ENCODE results near the gene SCMH1.
"Not testable (repeated sequence)": the region's sequence is repeated elsewhere in the genome, so short reads cannot be mapped to it uniquely, and the experiment has no call there.

SCMH1 gene

DNA sequence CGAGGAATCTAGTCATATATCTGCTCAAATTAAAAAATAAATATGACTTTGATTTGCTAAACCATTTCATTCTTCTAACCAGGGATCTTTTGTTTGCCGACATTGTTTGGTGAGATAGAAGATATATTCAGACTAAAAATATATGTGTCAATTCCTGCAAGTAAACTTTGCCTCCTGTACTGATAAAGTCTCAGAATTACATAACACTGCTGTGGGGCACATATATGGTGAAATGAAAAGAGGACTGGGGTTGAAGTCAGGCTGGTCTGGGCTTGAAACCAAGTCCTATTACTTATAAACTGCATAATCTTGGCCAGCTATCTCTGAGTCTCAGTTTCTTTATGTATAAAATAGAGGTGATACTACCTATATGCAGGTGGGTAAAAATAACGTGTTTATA lies 9.8 kb downstream of the SCMH1 start:
- H3K4me3 ChIP-seq (ENCODE audit: low read length): no peak overlapping the region
- H3K27ac ChIP-seq (ENCODE audit: low read length): no peak overlapping the region
- no peaks in the 10 kb centered on the region for H3K4me1 ChIP-seq (ENCODE audit: insufficient read depth, low read length)
- H3K36me3 ChIP-seq (ENCODE audit: insufficient read depth, low read depth, low read length): no peaks in the 10 kb centered on the region
- no peaks in the 10 kb centered on the region for H3K27me3 ChIP-seq (ENCODE audit: insufficient read depth, low read length)
- no peak overlapping the region for H3K9ac ChIP-seq (ENCODE audit: low read depth, low read length)
- no peaks in the 10 kb centered on the region for H3K9me3 ChIP-seq (ENCODE audit: insufficient read depth, low read depth, low read length)

DNA sequence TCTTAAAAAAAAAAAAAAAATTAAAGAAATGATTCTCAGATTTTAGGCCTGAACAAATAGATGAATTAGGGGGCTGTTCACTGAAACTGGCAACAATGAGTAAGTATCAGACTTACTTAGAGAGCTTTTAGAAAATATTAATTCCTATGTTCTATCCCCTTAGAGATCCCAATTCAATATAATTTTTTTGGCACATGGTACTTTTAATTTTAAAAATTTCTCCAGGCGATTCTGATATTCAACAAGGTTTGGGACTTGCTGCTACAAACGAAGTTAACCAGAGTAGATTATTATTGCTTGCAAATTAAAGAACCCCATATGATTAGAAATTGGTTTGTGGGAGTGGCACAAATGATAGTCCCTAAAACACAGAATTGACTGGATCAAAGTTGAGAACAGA lies 11.4 kb downstream of the SCMH1 start:
- Histone ChIP-seq H3K4me1 (ENCODE audit: insufficient read depth, low read length) (no peaks in the 10 kb centered on the region), H3K27me3 (ENCODE audit: insufficient read depth, low read length) (no peaks in the 10 kb centered on the region), H3K36me3 (ENCODE audit: insufficient read depth, low read depth, low read length) (no peaks in the 10 kb centered on the region), H3K4me3 (ENCODE audit: low read length) (no peak overlapping the region), H3K27ac (ENCODE audit: low read length) (no peak overlapping the region), H3K9me3 (ENCODE audit: insufficient read depth, low read depth, low read length) (no peaks in the 10 kb centered on the region), H3K9ac (ENCODE audit: low read depth, low read length) (no peak overlapping the region)

DNA sequence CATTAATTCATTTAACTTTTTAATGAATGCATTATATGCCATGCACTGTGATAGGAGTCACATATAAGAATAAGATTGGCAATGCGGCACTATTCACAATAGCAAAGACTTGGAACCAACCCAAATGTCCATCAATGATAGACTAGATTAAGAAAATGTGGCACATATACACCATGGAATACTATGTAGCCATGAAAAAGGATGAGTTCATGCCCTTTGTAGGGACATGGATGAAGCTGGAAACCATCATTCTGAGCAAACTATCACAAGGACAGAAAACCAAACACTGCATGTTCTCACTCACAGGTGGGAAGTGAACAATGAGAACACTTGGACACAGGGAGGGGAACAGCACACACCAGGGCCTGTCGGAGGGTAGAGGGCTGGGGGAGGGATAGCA lies 12.9 kb downstream of the SCMH1 start:
- not testable (repeated sequence) for H3K4me1 ChIP-seq (ENCODE audit: insufficient read depth, low read length); H3K36me3 ChIP-seq (ENCODE audit: insufficient read depth, low read depth, low read length); H3K9me3 ChIP-seq (ENCODE audit: insufficient read depth, low read depth, low read length); H3K27ac ChIP-seq (ENCODE audit: low read length); H3K4me3 ChIP-seq (ENCODE audit: low read length); H3K9ac ChIP-seq (ENCODE audit: low read depth, low read length); H3K27me3 ChIP-seq (ENCODE audit: insufficient read depth, low read length)

DNA sequence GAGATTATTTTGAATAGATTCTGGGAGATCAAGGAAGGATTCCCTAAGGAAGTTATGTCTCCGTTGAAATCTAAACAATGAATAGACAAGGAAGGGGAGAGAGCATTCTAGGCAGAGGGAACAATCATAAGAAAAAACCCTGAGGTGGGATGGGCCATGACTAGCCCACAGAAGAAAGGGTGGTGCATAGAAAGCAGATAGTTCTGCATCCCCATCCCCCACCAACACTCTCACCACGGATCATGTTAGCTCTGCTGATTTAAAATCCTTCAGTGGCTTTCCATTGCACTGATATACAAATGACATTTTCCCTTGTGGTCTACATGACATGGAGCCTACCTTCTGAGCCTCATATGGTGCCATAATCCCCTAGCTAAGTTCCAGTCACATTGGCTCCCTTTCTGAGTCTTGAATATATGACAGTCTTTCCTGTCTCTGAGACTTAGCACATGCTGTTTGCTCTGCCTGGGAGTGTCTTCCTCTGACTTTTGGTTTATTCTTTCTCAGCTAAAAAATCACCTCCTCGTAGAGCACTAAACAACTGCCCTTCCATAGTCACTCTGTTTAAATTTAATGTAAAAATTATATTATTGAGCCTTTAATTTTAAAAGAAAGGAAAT lies 15.2 kb downstream of the SCMH1 start:
- Histone ChIP-seq H3K9ac (ENCODE audit: low read depth, low read length) (no peak overlapping the region), H3K27ac (ENCODE audit: low read length) (no peak overlapping the region), H3K4me1 (ENCODE audit: insufficient read depth, low read length) (no peaks in the 10 kb centered on the region), H3K27me3 (ENCODE audit: insufficient read depth, low read length) (no peaks in the 10 kb centered on the region), H3K4me3 (ENCODE audit: low read length) (no peak overlapping the region), H3K36me3 (ENCODE audit: insufficient read depth, low read depth, low read length) (no peaks in the 10 kb centered on the region), H3K9me3 (ENCODE audit: insufficient read depth, low read depth, low read length) (no peaks in the 10 kb centered on the region)

DNA sequence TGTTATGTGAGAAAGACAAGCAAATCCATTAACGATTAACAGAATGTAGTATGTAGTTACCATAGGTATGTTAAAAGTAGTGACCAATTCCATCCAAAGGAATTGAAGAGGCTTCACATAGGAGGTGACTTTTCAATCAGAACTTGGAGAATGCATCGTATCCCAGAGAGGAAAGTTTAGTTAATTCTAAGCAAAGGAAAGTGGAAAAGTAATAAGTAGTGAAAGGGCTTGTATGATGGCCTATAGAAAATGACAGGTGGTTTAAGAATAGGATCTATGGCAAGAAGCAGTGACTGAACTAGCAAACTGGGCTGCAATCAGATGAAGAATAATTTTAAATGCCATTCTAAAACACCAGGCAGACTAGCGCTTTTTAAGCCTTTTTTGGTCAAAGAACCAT lies 16.6 kb downstream of the SCMH1 start:
- no peak overlapping the region for H3K27ac ChIP-seq (ENCODE audit: low read length)
- no peak overlapping the region for H3K4me3 ChIP-seq (ENCODE audit: low read length)
- H3K27me3 ChIP-seq (ENCODE audit: insufficient read depth, low read length): no peaks in the 10 kb centered on the region
- no peaks in the 10 kb centered on the region for H3K36me3 ChIP-seq (ENCODE audit: insufficient read depth, low read depth, low read length)
- no peak overlapping the region for H3K9ac ChIP-seq (ENCODE audit: low read depth, low read length)
- H3K9me3 ChIP-seq (ENCODE audit: insufficient read depth, low read depth, low read length): peaks cover under 1% of the 10 kb centered on the region; the same call in 1 of the 2 replicates
- H3K4me1 ChIP-seq (ENCODE audit: insufficient read depth, low read length): no peaks in the 10 kb centered on the region

DNA sequence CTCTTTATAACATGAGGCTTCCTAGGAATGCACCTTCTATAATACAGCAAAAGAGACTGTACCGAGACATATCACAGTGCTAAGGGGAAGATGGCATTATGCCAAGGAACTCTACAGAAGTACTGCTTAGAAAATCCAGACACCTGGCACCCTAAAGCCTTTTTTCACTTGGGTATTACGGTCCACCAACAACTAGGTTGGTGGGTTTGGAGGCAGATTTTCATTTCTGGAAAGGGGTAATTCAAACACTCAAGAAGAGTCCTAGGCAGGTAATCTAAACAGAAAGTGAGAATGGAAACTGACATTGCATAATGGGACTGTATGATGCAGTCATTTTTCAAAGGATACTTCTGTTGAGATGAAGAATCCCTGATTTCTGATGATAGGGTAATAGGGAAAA lies 19.6 kb downstream of the SCMH1 start:
- Histone ChIP-seq H3K4me3 (ENCODE audit: low read length) (no peak overlapping the region), H3K27me3 (ENCODE audit: insufficient read depth, low read length) (no peaks in the 10 kb centered on the region), H3K9me3 (ENCODE audit: insufficient read depth, low read depth, low read length) (peaks cover 16% of the 10 kb centered on the region), H3K36me3 (ENCODE audit: insufficient read depth, low read depth, low read length) (no peaks in the 10 kb centered on the region), H3K27ac (ENCODE audit: low read length) (no peak overlapping the region), H3K4me1 (ENCODE audit: insufficient read depth, low read length) (no peaks in the 10 kb centered on the region), H3K9ac (ENCODE audit: low read depth, low read length) (no peak overlapping the region)

DNA sequence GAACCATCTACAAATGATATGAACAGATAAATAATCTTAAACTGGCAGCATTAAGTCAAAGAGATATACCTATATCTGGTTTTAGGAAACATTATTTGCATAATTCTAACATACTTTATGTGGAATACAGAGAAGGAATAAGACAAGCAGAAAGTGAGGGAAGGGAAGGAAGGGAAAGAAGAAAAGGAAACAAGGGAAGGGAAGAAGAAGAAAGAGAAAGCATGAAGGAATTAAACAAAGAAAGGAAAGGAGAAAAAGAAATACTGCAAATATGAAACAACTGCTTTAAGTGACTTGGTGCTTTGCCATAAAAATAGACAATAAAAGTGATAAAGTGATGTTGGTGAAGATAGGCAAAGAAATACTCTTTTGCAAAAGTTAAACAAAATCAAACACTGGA lies 20.1 kb downstream of the SCMH1 start:
- Histone ChIP-seq H3K36me3 (ENCODE audit: insufficient read depth, low read depth, low read length) (no peaks in the 10 kb centered on the region), H3K4me1 (ENCODE audit: insufficient read depth, low read length) (no peaks in the 10 kb centered on the region), H3K27ac (ENCODE audit: low read length) (no peak overlapping the region), H3K9me3 (ENCODE audit: insufficient read depth, low read depth, low read length) (peaks cover 16% of the 10 kb centered on the region), H3K4me3 (ENCODE audit: low read length) (no peak overlapping the region), H3K27me3 (ENCODE audit: insufficient read depth, low read length) (no peaks in the 10 kb centered on the region), H3K9ac (ENCODE audit: low read depth, low read length) (no peak overlapping the region)

DNA sequence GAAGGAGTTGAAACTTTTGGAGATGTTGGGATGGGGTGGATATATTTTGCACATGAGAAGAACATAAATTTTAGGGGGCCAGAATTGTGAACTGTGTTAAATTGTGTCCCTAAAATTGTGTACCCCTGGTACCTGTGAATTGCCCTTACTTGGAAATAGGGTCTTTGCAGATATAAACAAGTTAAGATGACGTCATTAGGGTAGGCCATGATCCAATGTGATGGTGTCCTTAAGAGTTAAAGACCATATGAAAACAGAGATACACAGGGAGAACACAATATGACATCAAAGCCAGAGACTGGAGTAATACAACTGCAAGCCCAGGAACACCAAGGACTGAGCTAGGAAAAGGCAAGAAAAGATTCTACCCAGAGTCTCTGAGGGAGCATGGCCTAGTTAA lies 24.0 kb downstream of the SCMH1 start:
- Histone ChIP-seq H3K9me3 (ENCODE audit: insufficient read depth, low read depth, low read length) (peaks cover 16% of the 10 kb centered on the region), H3K9ac (ENCODE audit: low read depth, low read length) (no peak overlapping the region), H3K4me3 (ENCODE audit: low read length) (no peak overlapping the region), H3K4me1 (ENCODE audit: insufficient read depth, low read length) (no peaks in the 10 kb centered on the region), H3K27me3 (ENCODE audit: insufficient read depth, low read length) (no peaks in the 10 kb centered on the region), H3K36me3 (ENCODE audit: insufficient read depth, low read depth, low read length) (no peaks in the 10 kb centered on the region), H3K27ac (ENCODE audit: low read length) (no peak overlapping the region)

DNA sequence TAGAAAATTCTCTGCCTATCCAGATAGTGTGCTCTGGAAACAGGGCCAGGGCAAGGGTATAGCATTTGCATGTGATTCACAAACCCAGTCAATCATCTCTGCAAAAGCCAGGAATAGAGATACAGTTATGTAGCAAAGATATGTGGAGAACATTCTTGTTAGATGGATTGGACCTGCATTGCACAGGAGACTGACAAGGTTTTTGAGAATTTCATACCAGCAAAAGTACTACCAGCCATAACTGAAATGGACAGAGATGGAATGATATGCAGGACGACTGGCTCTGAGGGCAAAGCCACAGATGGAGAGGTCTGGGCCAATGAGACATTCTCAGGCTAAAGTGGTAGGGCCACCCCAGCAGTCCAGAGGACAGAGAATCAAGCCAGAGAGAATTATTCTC lies 24.7 kb downstream of the SCMH1 start:
- Histone ChIP-seq H3K4me1 (ENCODE audit: insufficient read depth, low read length) (no peaks in the 10 kb centered on the region), H3K27me3 (ENCODE audit: insufficient read depth, low read length) (no peaks in the 10 kb centered on the region), H3K9ac (ENCODE audit: low read depth, low read length) (no peak overlapping the region), H3K4me3 (ENCODE audit: low read length) (no peak overlapping the region), H3K36me3 (ENCODE audit: insufficient read depth, low read depth, low read length) (no peaks in the 10 kb centered on the region), H3K9me3 (ENCODE audit: insufficient read depth, low read depth, low read length) (peaks cover 16% of the 10 kb centered on the region), H3K27ac (ENCODE audit: low read length) (no peak overlapping the region)

DNA sequence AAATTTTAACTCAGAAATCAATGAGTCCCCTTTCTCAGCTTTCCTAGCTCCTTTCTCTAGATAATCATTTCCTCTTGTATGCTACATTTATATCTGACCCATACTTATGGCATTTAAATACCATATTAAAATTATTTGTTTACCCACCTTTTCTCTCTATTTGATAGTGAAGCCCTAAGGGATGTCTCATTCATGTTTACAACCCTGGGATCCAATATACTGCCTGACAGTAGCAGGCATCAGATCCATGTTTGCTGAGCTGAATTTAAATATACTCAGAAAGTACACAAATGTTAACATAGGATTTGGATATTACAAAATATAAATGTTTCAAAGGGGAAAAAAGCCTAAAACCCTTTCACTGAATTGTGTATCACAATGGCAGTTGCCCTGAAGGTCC lies 26.5 kb downstream of the SCMH1 start:
- Histone ChIP-seq H3K27me3 (ENCODE audit: insufficient read depth, low read length) (no peaks in the 10 kb centered on the region), H3K9ac (ENCODE audit: low read depth, low read length) (no peak overlapping the region), H3K4me3 (ENCODE audit: low read length) (no peak overlapping the region), H3K4me1 (ENCODE audit: insufficient read depth, low read length) (no peaks in the 10 kb centered on the region), H3K9me3 (ENCODE audit: insufficient read depth, low read depth, low read length) (peaks cover 16% of the 10 kb centered on the region), H3K27ac (ENCODE audit: low read length) (no peak overlapping the region), H3K36me3 (ENCODE audit: insufficient read depth, low read depth, low read length) (no peaks in the 10 kb centered on the region)

DNA sequence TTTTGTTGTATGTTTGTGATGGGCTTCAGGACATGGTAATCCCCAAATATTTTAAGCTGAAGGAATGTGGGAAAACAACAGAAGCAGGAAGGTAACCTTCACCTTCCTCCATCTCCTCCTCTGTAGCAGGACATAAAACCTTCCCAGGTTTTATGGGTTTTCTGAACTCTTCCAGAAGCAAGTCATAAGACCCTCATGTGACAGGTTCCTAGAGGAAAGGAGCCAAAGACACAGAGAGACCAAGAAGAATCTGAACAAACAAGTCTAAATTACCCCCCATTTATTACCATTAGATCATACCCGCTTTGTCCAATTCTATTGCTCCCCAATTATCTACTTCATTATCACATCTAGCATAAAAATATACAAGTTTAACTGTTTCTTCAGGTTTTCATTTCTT lies 28.8 kb downstream of the SCMH1 start:
- H3K27me3 ChIP-seq (ENCODE audit: insufficient read depth, low read length): no peaks in the 10 kb centered on the region
- H3K36me3 ChIP-seq (ENCODE audit: insufficient read depth, low read depth, low read length): no peaks in the 10 kb centered on the region
- H3K4me1 ChIP-seq (ENCODE audit: insufficient read depth, low read length): no peaks in the 10 kb centered on the region
- peaks cover 5% of the 10 kb centered on the region for H3K9me3 ChIP-seq (ENCODE audit: insufficient read depth, low read depth, low read length)
- no peak overlapping the region for H3K4me3 ChIP-seq (ENCODE audit: low read length)
- no peak overlapping the region for H3K9ac ChIP-seq (ENCODE audit: low read depth, low read length)
- H3K27ac ChIP-seq (ENCODE audit: low read length): no peak overlapping the region

DNA sequence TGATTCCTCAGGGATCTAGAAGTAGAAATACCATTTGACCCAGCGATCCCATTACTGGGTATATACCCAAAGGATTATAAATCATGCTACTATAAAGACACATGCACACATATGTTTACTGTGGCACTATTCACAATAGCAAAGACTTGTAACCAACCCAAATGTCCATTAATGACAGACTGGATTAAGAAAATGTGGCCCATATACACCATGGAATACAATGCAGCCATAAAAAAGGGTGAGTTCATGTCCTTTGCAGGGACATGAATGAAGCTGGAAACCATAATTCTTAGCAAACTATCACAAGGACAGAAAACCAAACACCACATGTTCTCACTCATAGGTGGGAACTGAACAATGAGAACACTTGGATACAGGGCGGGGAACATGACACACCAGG lies 30.5 kb downstream of the SCMH1 start:
- not testable (repeated sequence) for H3K36me3 ChIP-seq (ENCODE audit: insufficient read depth, low read depth, low read length); H3K27me3 ChIP-seq (ENCODE audit: insufficient read depth, low read length); H3K9me3 ChIP-seq (ENCODE audit: insufficient read depth, low read depth, low read length); H3K4me3 ChIP-seq (ENCODE audit: low read length); H3K9ac ChIP-seq (ENCODE audit: low read depth, low read length); H3K27ac ChIP-seq (ENCODE audit: low read length); H3K4me1 ChIP-seq (ENCODE audit: insufficient read depth, low read length)

DNA sequence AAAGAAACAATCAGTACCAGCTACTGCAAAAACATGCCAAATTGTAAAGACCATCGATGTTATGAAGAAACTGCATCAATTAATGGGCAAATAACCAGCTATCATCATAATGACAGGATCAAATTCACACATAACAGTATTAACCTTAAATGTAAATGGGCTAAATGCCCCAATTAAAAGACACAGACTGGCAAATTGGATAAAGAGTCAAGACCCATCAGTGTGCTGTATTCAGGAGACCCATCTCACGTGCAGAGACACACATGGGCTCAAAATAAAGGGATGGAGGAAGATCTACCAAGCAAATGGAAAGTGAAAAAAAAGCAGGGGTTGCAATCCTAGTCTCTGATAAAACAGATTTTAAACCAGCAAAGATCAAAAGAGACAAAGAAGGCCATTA lies 35.1 kb downstream of the SCMH1 start:
- not testable (repeated sequence) for H3K9ac ChIP-seq (ENCODE audit: low read depth, low read length); H3K27me3 ChIP-seq (ENCODE audit: insufficient read depth, low read length); H3K4me3 ChIP-seq (ENCODE audit: low read length); H3K36me3 ChIP-seq (ENCODE audit: insufficient read depth, low read depth, low read length); H3K27ac ChIP-seq (ENCODE audit: low read length); H3K4me1 ChIP-seq (ENCODE audit: insufficient read depth, low read length)
- H3K9me3 ChIP-seq (ENCODE audit: insufficient read depth, low read depth, low read length): peaks cover 15% of the 10 kb centered on the region

Data from iPS-20b (cell line).